GM18873 (cell line): ENCODE measurements around the gene CIAO3.

ENCODE experiments used
- ATAC-seq: cut with Tn5 transposase; IDR thresholded peaks from one replicate; pipeline ENCODE4 v1.9.1; 2021; ENCODE audit warnings: mild to moderate bottlenecking, moderate library complexity, moderate number of reproducible peaks; ENCODE audit not compliant: unreplicated experiment, low FRiP score

CIAO3 gene

GRCh38 chr16:739560-740458 lies 988 bp downstream of the CIAO3 start:
- no peak for ATAC-seq

GRCh38 chr16:736936-737481 lies 3.8 kb downstream of the CIAO3 start:
- ATAC-seq = no peak

GRCh38 chr16:735982-736453 lies 4.8 kb downstream of the CIAO3 start:
- ATAC-seq = no peak

GRCh38 chr16:734981-735881 lies 5.6 kb downstream of the CIAO3 start:
- no peak for ATAC-seq

GRCh38 chr16:734208-734980 lies 6.4 kb downstream of the CIAO3 start:
- no peak for ATAC-seq

GRCh38 chr16:733382-734207 lies 7.2 kb downstream of the CIAO3 start:
- no peak for ATAC-seq

- no peak for ATAC-seq
These were observed 7.9 kb downstream of the CIAO3 start for GRCh38 chr16:732936-733335.

GRCh38 chr16:732332-732731 lies 8.5 kb downstream of the CIAO3 start:
- no peak for ATAC-seq

- ATAC-seq = no peak
These were observed 9.9 kb downstream of the CIAO3 start for GRCh38 chr16:730666-731509.

GRCh38 chr16:729768-730665 lies 10.8 kb downstream of the CIAO3 start:
- ATAC-seq = no peak

GRCh38 chr16:728890-729744 lies 11.7 kb downstream of the CIAO3 start:
- no peak for ATAC-seq

- ATAC-seq = no peak
These were observed 12.5 kb downstream of the CIAO3 start for GRCh38 chr16:728131-728889.

GRCh38 chr16:727291-727977 lies 13.4 kb downstream of the CIAO3 start:
- no peak for ATAC-seq

- no peak for ATAC-seq
These were observed 14.1 kb downstream of the CIAO3 start, which contains the start of the genes CCDC78 and HAGHL for GRCh38 chr16:726438-727290. TSS of gene CCDC78 (minus strand) at chr16:726443. CDS start at chr16:726367, 76 bp downstream. TSS of gene HAGHL (plus strand) at chr16:727106. CDS start at chr16:727510, 404 bp downstream.
